HCT116 (cell line): Measurements from ENCODE around the gene PRR27. TPM values are rescaled to one million over a fixed set of nuclear protein-coding genes. Genes with fewer than 3 reads are reported as not detected.

Source experiments
- ATAC-seq: fragments of 200-7000 bp; cut with Tn5 transposase; 2 replicates; pipeline ENCODE4 v1.9.1; 2020; ENCODE audit warnings: mild to moderate bottlenecking, moderate library complexity
- BruUV-seq: library from RNA; stranded (reverse); fragments of 400-500 nt; replicated peaks from 2 replicates; lab custom pipeline; 2021; lab: Mats Ljungman, UMichigan
- CTCF ChIA-PET: fragments of 300-600 bp; sonication (Branson Sonifier 250); formaldehyde crosslinking; loops from one replicate; lab custom pipeline; 2021; ENCODE audit warnings: antibody characterized with exemption; lab: Charles Lee
- POLR2A ChIA-PET: fragments of 300-600, 350-600 bp; sonication (Branson Sonifier 250); formaldehyde crosslinking; loops from one replicate; lab custom pipeline; 2021; ENCODE audit warnings: antibody characterized with exemption; lab: Charles Lee
- RAD21 ChIA-PET, 2 experiments: fragments of 300-600 bp; sonication (Branson Sonifier 250); formaldehyde crosslinking; loops; one replicate each; lab custom pipeline; 2023; ENCODE audit warnings: low total read pairs in 2 of 2; ENCODE audit not compliant: uncharacterized antibody in 2 of 2, unreplicated experiment in 2 of 2, low non-redundant PET in 1 of 2; lab: Charles Lee
- DNase-seq: peaks from one replicate; pipeline ENCODE4 v3.0.0-alpha.2; 2010; ENCODE audit warnings: low read depth, low spot score
- H2AFZ ChIP-seq: fragments of 200-600 bp; shearing (Covaris generic), sonication (generic); 2 replicates; pipeline ENCODE4 v1.6.1; 2017; ENCODE audit warnings: low read depth, mixed run types, mixed read lengths, antibody characterized with exemption, low read length; ENCODE audit not compliant: poor library complexity, severe bottlenecking
- H3K27ac ChIP-seq: 2 replicates; pipeline ENCODE4 v1.5.1; 2012; ENCODE audit warnings: low read depth, low read length
- H3K27me3 ChIP-seq: fragments of 200-600 bp; sonication (generic); 2 replicates; pipeline ENCODE4 v1.6.1; 2016; ENCODE audit warnings: mixed run types, low read length, mixed read lengths; ENCODE audit not compliant: insufficient read depth
- H3K36me3 ChIP-seq, 2 experiments: fragments of 200-500 bp in 1 of 2; fragments of 200-600 bp in 1 of 2; sonication (Bioruptor generic) in 1 of 2; sonication (generic) in 1 of 2; 2 replicates each; pipeline versions ENCODE4 v1.5.1 to v1.6.1; 2014 to 2016; ENCODE audit warnings: low read length in 2 of 2, inconsistent platforms in 1 of 2, mixed read lengths in 1 of 2, mixed run types in 1 of 2; ENCODE audit not compliant: insufficient read depth in 2 of 2, control insufficient read depth in 1 of 2
- H3K4me1 ChIP-seq, 2 experiments: fragments of 200-600 bp in 1 of 2; sonication (generic) in 1 of 2; 2 replicates each; pipeline versions ENCODE4 v1.5.1 to v1.6.1; 2012 to 2017; ENCODE audit warnings: low read length in 2 of 2, inconsistent platforms in 1 of 2, mild to moderate bottlenecking in 1 of 2, mixed read lengths in 1 of 2, mixed run types in 1 of 2, moderate library complexity in 1 of 2; ENCODE audit not compliant: insufficient read depth in 2 of 2, control insufficient read depth in 1 of 2
- H3K4me2 ChIP-seq: fragments of 200-600 bp; sonication (generic); 2 replicates; pipeline ENCODE4 v1.6.1; 2017; ENCODE audit warnings: mixed run types, low read length, mixed read lengths
- H3K4me3 ChIP-seq, 2 experiments: fragments of 200-600 bp in 1 of 2; sonication (generic) in 1 of 2; replicated peaks in 1 of 2; 2 replicates each; pipeline ENCODE4 v1.5.1; 2011 to 2016; ENCODE audit warnings: low read length in 2 of 2, control low read depth in 1 of 2, low read depth in 1 of 2, mild to moderate bottlenecking in 1 of 2, mixed read lengths in 1 of 2, mixed run types in 1 of 2
- H3K79me2 ChIP-seq: fragments of 200-600 bp; sonication (generic); 2 replicates; pipeline ENCODE4 v1.6.1; 2017; ENCODE audit warnings: mild to moderate bottlenecking, mixed run types, low read length, moderate library complexity, mixed read lengths; ENCODE audit not compliant: insufficient read depth
- H3K9ac ChIP-seq: fragments of 200-600 bp; sonication (generic); 2 replicates; pipeline ENCODE4 v1.6.1; 2016; ENCODE audit warnings: low read length, mixed read lengths
- H3K9me2 ChIP-seq: fragments of 200-600 bp; sonication (generic), shearing (Covaris generic); 2 replicates; pipeline ENCODE4 v1.6.1; 2017; ENCODE audit warnings: mixed run types, mild to moderate bottlenecking, moderate library complexity; ENCODE audit not compliant: insufficient read depth
- H3K9me3 ChIP-seq, 2 experiments: fragments of 200-500 bp in 1 of 2; fragments of 200-600 bp in 1 of 2; sonication (Bioruptor generic) in 1 of 2; sonication (generic) in 1 of 2; 2 replicates each; pipeline ENCODE4 v1.6.1; 2014 to 2017; ENCODE audit warnings: low read length in 2 of 2, mixed read lengths in 2 of 2, inconsistent platforms in 1 of 2, low read depth in 1 of 2, mild to moderate bottlenecking in 1 of 2, mixed run types in 1 of 2, moderate library complexity in 1 of 2; ENCODE audit not compliant: control insufficient read depth in 1 of 2, insufficient read depth in 1 of 2
- H4K20me1 ChIP-seq: fragments of 200-600 bp; sonication (generic), shearing (Covaris generic); 2 replicates; pipeline ENCODE4 v1.6.1; 2017; ENCODE audit warnings: mixed run types, mild to moderate bottlenecking, moderate library complexity; ENCODE audit not compliant: insufficient read depth
- CBX3 ChIP-seq: IDR thresholded peaks from 2 replicates; pipeline ENCODE4 v1.6.1; 2012; ENCODE audit warnings: low read depth
- CEBPB ChIP-seq: IDR thresholded peaks from 2 replicates; pipeline ENCODE4 v1.6.1; 2012; ENCODE audit warnings: low read depth
- EGR1 ChIP-seq: IDR thresholded peaks from 2 replicates; pipeline ENCODE4 v1.6.1; 2012; ENCODE audit warnings: low read depth
- ELF1 ChIP-seq: IDR thresholded peaks from 2 replicates; pipeline ENCODE4 v1.6.1; 2012; ENCODE audit warnings: low read depth, borderline replicate concordance
- EZH2phosphoT487 ChIP-seq: fragments of 200-600 bp; IDR thresholded peaks from 2 replicates; pipeline ENCODE4 v1.6.1; 2018; ENCODE audit warnings: antibody characterized with exemption, borderline replicate concordance
- JUND ChIP-seq: IDR thresholded peaks from 2 replicates; pipeline ENCODE4 v1.6.1; 2012
- POLR2A ChIP-seq: IDR thresholded peaks from 2 replicates; pipeline ENCODE4 v1.7.0; 2011; ENCODE audit warnings: borderline replicate concordance; ENCODE audit not compliant: insufficient read depth, insufficient read length; ENCODE audit errors: extremely low read depth
- SP1 ChIP-seq: IDR thresholded peaks from 2 replicates; pipeline ENCODE4 v1.6.1; 2012; ENCODE audit warnings: low read depth
- TCF7L2 ChIP-seq: IDR thresholded peaks from 2 replicates; pipeline ENCODE4 v1.7.0; 2011; ENCODE audit warnings: borderline replicate concordance, inconsistent platforms; ENCODE audit not compliant: insufficient read depth, insufficient read length; ENCODE audit errors: extremely low read depth
- YY1 ChIP-seq: IDR thresholded peaks from 2 replicates; pipeline ENCODE4 v1.6.1; 2011; ENCODE audit warnings: low read length, low read depth, moderate library complexity, mild to moderate bottlenecking; ENCODE audit not compliant: insufficient replicate concordance; ENCODE audit errors: extremely low read depth
- ZBTB33 ChIP-seq: IDR thresholded peaks from 2 replicates; pipeline ENCODE4 v1.6.1; 2011; ENCODE audit warnings: mild to moderate bottlenecking, low read length, moderate library complexity; ENCODE audit not compliant: insufficient replicate concordance; ENCODE audit errors: extremely low read depth
- ZFX ChIP-seq: fragments of 450-650 bp; IDR thresholded peaks from 2 replicates; pipeline ENCODE4 v1.6.1; 2017
- intact Hi-C: fragments of 100-400 bp; cut with micrococcal nuclease; formaldehyde crosslinking; loops from 2 replicates; pipeline ENCODE4 v1.10.0; 2022
- total RNA-seq: library from RNA; stranded (reverse); gene quantifications from one replicate; pipeline ENCODE4 v1.2.1, GENCODE V29; 2021; ENCODE audit not compliant: unreplicated experiment

Gene PRR27
- total RNA-seq, 1 experiment from 2014 or later = not detected

GRCh38 chr4:70179811-70180210 is 25.8 kb downstream of the PRR27 start:
- POLR2A ChIA-PET = no interaction called here

More at GRCh38 chr4:70179811-70180210, 25.8 kb downstream of the PRR27 start:
- Histone ChIP-seq H3K27ac (no peak overlapping the region), H3K27me3 (no peaks in the 10 kb centered on the region), H4K20me1 (no peaks in the 10 kb centered on the region), H3K4me2 (no peak overlapping the region), H3K36me3 (no peaks in the 10 kb centered on the region), H3K4me3 (no peak overlapping the region), H2AFZ (no peak overlapping the region), H3K9me3 (no peaks in the 10 kb centered on the region), H3K79me2 (no peaks in the 10 kb centered on the region), H3K9ac (no peak overlapping the region), H3K9me2 (no peaks in the 10 kb centered on the region)
- ChIA-PET CTCF (no interaction called here), RAD21 (no interaction called here)
- no peak for DNase-seq
- TF ChIP-seq YY1 = no peak
- TF ChIP-seq POLR2A = no peak
- no peak for TF ChIP-seq EGR1
- TF ChIP-seq CEBPB = no peak
- TF ChIP-seq TCF7L2 = no peak
- no peak for TF ChIP-seq CBX3
- no peak for TF ChIP-seq ZBTB33
- TF ChIP-seq SP1 = no peak
- no peak for TF ChIP-seq JUND
- no peak for TF ChIP-seq EZH2phosphoT487
- no peak for TF ChIP-seq ELF1
- TF ChIP-seq ZFX = no peak
- TF ChIP-seq, all 23 proteins: peak for 0
- intact Hi-C loops = loop anchor here (5.0 to 10.0 kb wide), 2 partner anchors 325 to 377 kb away; no protein-coding TSS in a partner anchor
- BruUV-seq = no TSS peak
- H3K4me1 ChIP-seq = no peaks in the 10 kb centered on the region
- no peak for ATAC-seq
